ENCODE results near the gene BCL3. TPM values are rescaled to one million over a fixed set of nuclear protein-coding genes. Genes with fewer than 3 reads are reported as not detected.
A peak's percentile ranks its signal among the peaks of the same experiment; 100 is the strongest.
"Not testable (repeated sequence)": the region's sequence is repeated elsewhere in the genome, so short reads cannot be mapped to it uniquely, and the experiment has no call there.

Gene BCL3
- total RNA-seq, 1 experiment from 2014 or later: 7.8 TPM

DNA sequence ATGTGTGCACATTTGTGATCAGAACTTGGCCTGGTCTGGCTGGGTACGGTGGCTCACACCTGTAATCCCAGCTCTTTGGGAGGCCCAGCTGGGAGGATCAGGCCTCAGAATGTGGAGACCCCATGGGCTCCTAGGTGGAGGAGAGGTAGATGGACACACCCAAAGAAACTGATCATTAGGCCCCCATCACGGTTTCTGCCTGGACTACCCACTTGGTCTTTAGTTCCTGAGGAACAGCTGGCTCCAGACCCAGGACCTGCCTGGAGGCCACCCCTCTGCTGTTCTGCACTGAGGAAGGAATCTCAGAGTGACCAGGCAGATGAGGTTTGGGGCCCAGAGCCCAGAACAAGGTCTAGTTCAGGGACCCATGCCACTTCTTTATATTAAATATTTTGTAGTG, 30.6 kb downstream of the BCL3 start:
- ATAC-seq: no peak

GRCh38 chr19:44781694-44782093, 33.2 kb downstream of the BCL3 start:
- peaks cover 15% of the 10 kb centered on the region for H3K36me3 Mint-ChIP-seq
- POLR2A ChIA-PET; H3K27ac Mint-ChIP-seq; DNase-seq (ENCODE audit: low spot score); H3K4me1 Mint-ChIP-seq; H3K4me3 Mint-ChIP-seq; H3K9me3 Mint-ChIP-seq; H3K27me3 Mint-ChIP-seq (ENCODE audit: low read depth); ATAC-seq: not testable (repeated sequence)
- CTCF ChIA-PET: interaction anchor here (1.0 to 3.9 kb wide), 7 partner anchors 10 to 67 kb away, joined by 3 to 74 read pairs (median 6); partner anchors contain the start of genes BCAM and NECTIN2

More for the DNA sequence above, 30.6 kb downstream of the BCL3 start:
- DNase-seq (ENCODE audit: low spot score): no peak
- Mint-ChIP-seq H3K27ac (no peak overlapping the region; the same call in 1 of the 2 replicates), H3K36me3 (peaks cover under 1% of the 10 kb centered on the region; the same call in 1 of the 2 replicates), H3K27me3 (ENCODE audit: low read depth) (peaks cover 5% of the 10 kb centered on the region), H3K4me1 (peaks cover 5% of the 10 kb centered on the region), H3K9me3 (no peaks in the 10 kb centered on the region), H3K4me3 (peak overlapping the region; percentile 45)
- ChIA-PET POLR2A (no interaction called here), CTCF (interaction anchor here (1.0 to 9.8 kb wide), 5 partner anchors 8 to 67 kb away, joined by 5 to 548 read pairs (median 8); partner anchors contain the start of gene NECTIN2)
- TF ChIP-seq, protein P1, sequence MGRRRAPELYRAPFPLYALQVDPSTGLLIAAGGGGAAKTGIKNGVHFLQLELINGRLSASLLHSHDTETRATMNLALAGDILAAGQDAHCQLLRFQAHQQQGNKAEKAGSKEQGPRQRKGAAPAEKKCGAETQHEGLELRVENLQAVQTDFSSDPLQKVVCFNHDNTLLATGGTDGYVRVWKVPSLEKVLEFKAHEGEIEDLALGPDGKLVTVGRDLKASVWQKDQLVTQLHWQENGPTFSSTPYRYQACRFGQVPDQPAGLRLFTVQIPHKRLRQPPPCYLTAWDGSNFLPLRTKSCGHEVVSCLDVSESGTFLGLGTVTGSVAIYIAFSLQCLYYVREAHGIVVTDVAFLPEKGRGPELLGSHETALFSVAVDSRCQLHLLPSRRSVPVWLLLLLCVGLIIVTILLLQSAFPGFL (CRISPR knock-in tag; IDR thresholded peaks at IDR 0.05; ENCODE audit: borderline replicate concordance): no peak
- TF ChIP-seq ZNF138 (CRISPR knock-in tag; conservative IDR thresholded peaks at IDR 0.05) (no peak), CBFB (CRISPR knock-in tag; IDR thresholded peaks at IDR 0.05; ENCODE audit: low read depth) (no peak), IRF1 (CRISPR knock-in tag; IDR thresholded peaks at IDR 0.05) (no peak), NR3C1 (CRISPR knock-in tag; conservative IDR thresholded peaks at IDR 0.05; ENCODE audit: low read depth) (no peak), MYBL2 (CRISPR knock-in tag; IDR thresholded peaks at IDR 0.05) (no peak), GRHL2 (CRISPR knock-in tag; IDR thresholded peaks at IDR 0.05; ENCODE audit: insufficient replicate concordance, severe bottlenecking) (no peak), NFYB (CRISPR knock-in tag; conservative IDR thresholded peaks at IDR 0.05; ENCODE audit: low read depth) (no peak), ZNF671 (CRISPR knock-in tag; IDR thresholded peaks at IDR 0.05) (no peak), USF1 (CRISPR knock-in tag; IDR thresholded peaks at IDR 0.05) (no peak), ZNF425 (CRISPR knock-in tag; conservative IDR thresholded peaks at IDR 0.05) (no peak), SP1 (CRISPR knock-in tag; conservative IDR thresholded peaks at IDR 0.05) (no peak)

GRCh38 chr19:44782729-44783128, 34.2 kb downstream of the BCL3 start:
- TF ChIP-seq ATF1 (CRISPR knock-in tag; IDR thresholded peaks at IDR 0.05): no peak
- no peak for TF ChIP-seq ZSCAN18 (CRISPR knock-in tag; IDR thresholded peaks at IDR 0.05)
- TF ChIP-seq MLX (CRISPR knock-in tag; IDR thresholded peaks at IDR 0.05): no peak
- no peak for TF ChIP-seq SMAD3 (CRISPR knock-in tag; IDR thresholded peaks at IDR 0.05; ENCODE audit: borderline replicate concordance)
- TF ChIP-seq FOXK1 (CRISPR knock-in tag; IDR thresholded peaks at IDR 0.05): no peak
- H3K36me3 Mint-ChIP-seq: peaks cover 17% of the 10 kb centered on the region
- H3K27ac Mint-ChIP-seq: peak overlapping the region; percentile 14; the same call in 1 of the 2 replicates
- H3K27me3 Mint-ChIP-seq (ENCODE audit: low read depth): no peaks in the 10 kb centered on the region
- H3K4me1 Mint-ChIP-seq: peaks cover 5% of the 10 kb centered on the region; the same call in 1 of the 2 replicates
- ChIA-PET CTCF (interaction anchor here (0.6 to 3.9 kb wide), 16 partner anchors 11 to 108 kb away, joined by 3 to 74 read pairs (median 8); partner anchors contain the start of genes BCAM, NECTIN2 and TOMM40), POLR2A (no interaction called here)
- no peak for ATAC-seq
- H3K4me3 Mint-ChIP-seq: no peak overlapping the region
- DNase-seq (ENCODE audit: low spot score): no peak
- H3K9me3 Mint-ChIP-seq: no peaks in the 10 kb centered on the region

All from WTC11 (cell line).